Right cardiac atrium (tissue), 5 donors: ENCODE measurements around the gene YPEL5. TPM values are rescaled to one million over a fixed set of nuclear protein-coding genes. Genes with fewer than 3 reads are reported as not detected.
A peak's percentile ranks its signal among the peaks of the same experiment; 100 is the strongest.

Experiments used
- ATAC-seq, 2 donors: fragments of 200-7000 bp; cut with Tn5 transposase; one replicate each; pipeline versions ENCODE4 v1.8.0 to v1.9.1; 2020; ENCODE audit warnings: moderate library complexity in 2 of 2, mild to moderate bottlenecking in 1 of 2
- DNase-seq, 3 donors: peaks; one replicate each; pipeline ENCODE4 v3.0.0-alpha.2; 2020
- H3K27ac ChIP-seq: one replicate; pipeline ENCODE4 v1.5.1; 2013; ENCODE audit warnings: mild to moderate bottlenecking, low read length, control low read depth, moderate library complexity
- H3K27me3 ChIP-seq: one replicate; pipeline ENCODE4 v1.6.1; 2013; ENCODE audit not compliant: control insufficient read depth, insufficient read depth
- H3K4me1 ChIP-seq: one replicate; pipeline ENCODE4 v1.6.1; 2013; ENCODE audit warnings: low read length; ENCODE audit not compliant: control insufficient read depth, insufficient read depth
- H3K4me3 ChIP-seq: one replicate; pipeline ENCODE4 v1.5.1; 2013; ENCODE audit warnings: low read length, control low read depth
- H3K9me3 ChIP-seq: one replicate; pipeline ENCODE4 v1.6.1; 2013; ENCODE audit warnings: low read length; ENCODE audit not compliant: control insufficient read depth
- WGBS: extraction: QIAGEN DNeasy Blood & Tissue Kit; methylation state at CpG from one replicate; pipeline ENCODE4 v1.1.7; 2013; 5-methylcytosine and 5-hydroxymethylcytosine counted together
- intact Hi-C, 4 donors: fragments of 100-400 bp; cut with DNase I; formaldehyde crosslinking; loops; one replicate each; pipeline versions ENCODE4 v1.11.0 to v1.14.0; 2022 to 2023
- polyA plus RNA-seq: library from polyadenylated mRNA; stranded (reverse); fragments of 200-250 nt; gene quantifications from one replicate; pipeline ENCODE4 v1.2.3, GENCODE V29; 2013
- total RNA-seq, 4 donors: library from RNA; stranded (reverse); fragmentation: NEBNext Ultra II Directional; extraction: Animal tissue kit (Norgen Biotek cat#: 25700); gene quantifications; one replicate each; pipeline ENCODE4 v1.2.1, GENCODE V29; 2021
- donor health status: healthy with polysubstance abuse.
- donor health status: DM: no; HTN: yes; CAD: no.
- donor health status: DM: no; HTN: no; CAD: no.
- donor health status: DM: no; HTN: yes; CAD: no; lungs with severe emphysema.
- donor health status: DM: yes; HTN: yes; CAD: no.

Gene YPEL5
- total and polyA plus RNA-seq, 5 donors = 49.5 to 71.7 (median 59.5) TPM

DNA sequence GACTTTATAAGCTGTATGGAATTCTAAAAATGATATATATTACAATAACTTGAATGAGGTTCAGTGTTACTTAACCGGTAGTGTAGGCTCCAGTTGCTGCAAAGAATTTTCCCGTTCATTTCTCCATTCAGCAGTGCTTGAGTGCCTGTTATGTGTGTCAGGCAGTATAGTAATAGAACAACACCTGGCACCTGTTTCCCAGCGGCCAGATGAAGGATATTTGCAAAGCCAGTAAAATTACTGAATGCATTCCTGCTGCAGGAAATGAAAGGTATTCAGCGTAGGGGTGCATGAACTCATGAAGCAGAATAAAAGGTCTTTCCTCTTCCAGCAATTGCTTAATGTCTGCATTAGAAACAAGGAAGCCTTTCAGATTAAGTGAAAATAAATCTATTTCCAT lies 18.8 kb downstream of the YPEL5 start:
- intact Hi-C loops = loop anchor here in 3 of 4 donors (2.0 to 5.0 kb wide), 3 partner anchors 42 to 542 kb away; no protein-coding TSS in a partner anchor

DNA sequence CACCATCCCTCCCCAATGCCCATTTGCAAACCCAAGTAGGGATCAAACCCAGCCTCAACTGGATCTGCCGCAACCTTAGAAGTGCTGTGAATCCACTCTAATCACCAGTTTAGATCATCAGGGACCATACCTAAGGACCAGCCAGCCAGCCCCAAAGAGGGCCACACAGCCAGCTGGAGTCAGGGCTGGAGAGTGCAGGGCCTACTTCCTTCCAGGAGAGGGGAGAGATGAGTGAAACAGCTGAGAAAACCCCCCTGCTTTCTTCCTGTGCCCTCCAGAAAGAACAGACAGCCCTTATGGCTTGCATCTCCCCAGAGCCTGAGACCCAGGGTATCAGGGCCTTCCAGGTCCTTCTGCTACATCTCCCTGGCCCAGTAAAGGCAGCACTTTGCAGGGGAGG lies 25.8 kb downstream of the YPEL5 start:
- H3K4me3 ChIP-seq = no peak overlapping the region
- WGBS = 98% methylated on average over 1 of the region's 1 CpG
- intact Hi-C loops = loop anchor here in 1 of 4 donors (10.0 kb wide), 1 partner anchor 532 kb away; no protein-coding TSS in a partner anchor
- ATAC-seq = no peak
- H3K9me3 ChIP-seq = no peaks in the 10 kb centered on the region
- H3K27me3 ChIP-seq = no peaks in the 10 kb centered on the region
- DNase-seq = no peak
- H3K27ac ChIP-seq = no peak overlapping the region
- no peaks in the 10 kb centered on the region for H3K4me1 ChIP-seq

More for the DNA sequence above, 18.8 kb downstream of the YPEL5 start:
- Histone ChIP-seq H3K4me3 (no peak overlapping the region), H3K9me3 (no peaks in the 10 kb centered on the region), H3K27ac (no peak overlapping the region), H3K4me1 (no peaks in the 10 kb centered on the region), H3K27me3 (no peaks in the 10 kb centered on the region)
- DNase-seq (no peak), ATAC-seq (no peak)
- 88% methylated on average over 4 of the region's 4 CpGs for WGBS

DNA sequence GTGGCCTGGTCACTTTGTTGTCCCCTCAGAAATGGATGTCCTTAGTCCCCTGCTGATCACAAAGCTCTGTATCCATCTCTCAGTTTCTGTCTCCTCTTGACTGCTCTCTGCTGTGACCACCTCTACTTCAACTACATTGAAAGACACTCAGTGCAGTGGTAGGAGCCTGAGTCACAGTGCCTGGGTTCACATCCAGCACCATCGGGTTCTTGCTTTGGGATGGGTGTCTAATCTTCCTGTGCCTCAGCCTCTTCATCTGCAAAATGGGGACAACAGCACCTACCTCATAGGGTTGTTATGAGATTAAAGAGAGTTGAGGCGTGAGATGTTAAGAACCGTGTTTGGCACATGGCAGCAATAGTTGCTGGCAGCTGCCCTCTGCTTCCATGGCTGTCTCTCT lies 30.6 kb downstream of the YPEL5 start:
- H3K4me3 ChIP-seq = no peak overlapping the region
- no peak for ATAC-seq
- no peaks in the 10 kb centered on the region for H3K27me3 ChIP-seq
- H3K9me3 ChIP-seq = no peaks in the 10 kb centered on the region
- peaks cover 10% of the 10 kb centered on the region for H3K4me1 ChIP-seq
- no peak overlapping the region for H3K27ac ChIP-seq
- 96% methylated on average over 3 of the region's 3 CpGs for WGBS
- intact Hi-C loops = loop anchor here in 1 of 4 donors (10.0 kb wide), 1 partner anchor 527 kb away; no protein-coding TSS in a partner anchor
- no peak for DNase-seq

DNA sequence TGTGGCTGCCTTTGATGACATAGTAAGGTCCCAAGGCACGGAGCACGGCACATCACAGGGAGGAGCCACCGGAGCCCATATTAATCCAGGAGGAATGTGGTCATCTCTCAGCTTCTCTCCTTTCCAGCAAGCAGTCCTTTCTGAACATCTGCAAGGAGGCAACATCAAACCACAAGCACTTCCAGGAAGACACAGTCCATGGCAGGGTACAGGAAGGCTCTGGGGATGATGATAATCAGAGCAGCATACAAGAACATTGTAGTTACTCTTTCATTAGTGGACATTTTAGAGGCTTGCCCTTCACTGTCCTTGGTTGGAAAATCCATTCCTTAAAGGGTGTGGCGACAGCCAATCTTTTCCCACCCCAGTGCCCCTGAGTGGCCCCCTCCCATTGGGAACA lies 31.1 kb downstream of the YPEL5 start:
- intact Hi-C loops = loop anchor here in 1 of 4 donors (10.0 kb wide), 1 partner anchor 527 kb away; no protein-coding TSS in a partner anchor
- Histone ChIP-seq H3K4me3 (no peak overlapping the region), H3K27me3 (no peaks in the 10 kb centered on the region), H3K9me3 (no peaks in the 10 kb centered on the region), H3K4me1 (peaks cover 10% of the 10 kb centered on the region), H3K27ac (no peak overlapping the region)
- ATAC-seq = no peak
- 87% methylated on average over 4 of the region's 4 CpGs for WGBS
- no peak for DNase-seq

DNA sequence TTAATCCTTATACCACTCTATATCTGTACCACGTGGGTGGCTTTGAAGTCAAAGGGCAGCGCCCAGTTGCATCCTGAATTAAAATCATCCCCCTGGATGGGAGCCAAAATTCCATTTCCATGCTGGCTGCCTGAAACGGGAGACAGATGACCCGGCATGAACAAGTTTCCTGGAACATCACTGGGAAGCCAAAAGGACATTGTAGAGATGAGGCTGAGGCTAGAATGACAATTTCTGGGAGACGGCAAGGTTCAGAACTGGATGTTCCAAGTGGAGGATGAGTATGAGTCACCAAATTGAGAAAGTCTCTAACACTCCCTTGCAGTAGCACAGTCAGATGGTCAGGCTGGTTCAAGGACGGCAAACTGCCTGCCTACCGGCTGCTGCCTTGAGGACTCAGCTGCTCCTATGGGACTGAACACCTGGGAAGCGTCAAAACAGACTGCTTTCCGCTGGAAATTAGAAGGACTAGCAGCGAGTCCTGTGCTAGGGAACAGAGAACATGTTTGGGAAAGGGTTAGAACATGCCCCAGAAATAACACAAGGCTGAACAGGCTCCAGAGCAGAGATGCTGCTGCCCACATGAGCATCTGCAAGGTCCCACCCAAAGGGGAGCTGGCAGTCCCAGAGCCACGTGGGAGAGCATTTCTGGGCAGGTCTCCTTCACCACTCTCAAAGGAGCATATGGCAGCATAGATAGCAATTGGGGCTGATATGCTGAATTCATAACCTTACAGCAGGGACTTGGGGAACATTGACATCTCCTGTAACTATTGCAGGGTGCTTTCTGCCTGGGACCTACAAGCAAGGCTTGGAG lies 32.0 kb downstream of the YPEL5 start:
- no peaks in the 10 kb centered on the region for H3K27me3 ChIP-seq
- H3K4me3 ChIP-seq = no peak overlapping the region
- peaks cover 10% of the 10 kb centered on the region for H3K4me1 ChIP-seq
- no peaks in the 10 kb centered on the region for H3K9me3 ChIP-seq
- WGBS = 34% methylated on average over 11 of the region's 11 CpGs
- peak overlapping the region; percentile 63 for H3K27ac ChIP-seq
- ATAC-seq (peak; percentile 71 to 90), DNase-seq (peak in 2 of 3 donors; percentile 42 to 69)
- intact Hi-C loops = loop anchor here in 1 of 4 donors (10.0 kb wide), 1 partner anchor 526 kb away; no protein-coding TSS in a partner anchor

DNA sequence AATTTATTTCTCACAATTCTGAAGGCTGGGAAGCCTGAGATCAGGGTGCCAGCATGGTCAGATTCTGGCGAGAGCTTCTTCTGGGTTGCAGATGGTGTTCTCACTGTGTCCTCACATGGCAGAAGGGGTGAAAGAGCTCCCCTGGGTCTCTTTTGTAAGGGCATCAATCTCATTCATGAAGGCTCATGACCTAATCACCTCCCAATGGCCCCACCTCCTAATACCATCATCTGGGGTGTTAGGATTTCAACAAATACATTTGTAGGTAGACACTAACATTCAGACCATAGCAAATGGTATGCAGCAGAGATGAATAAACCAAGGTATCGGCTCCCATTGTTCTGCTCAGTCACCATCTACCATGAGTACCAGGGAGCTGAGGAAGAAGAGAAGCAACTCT lies 32.7 kb downstream of the YPEL5 start:
- Histone ChIP-seq H3K27me3 (no peaks in the 10 kb centered on the region), H3K27ac (no peak overlapping the region), H3K4me1 (peaks cover 10% of the 10 kb centered on the region), H3K9me3 (no peaks in the 10 kb centered on the region), H3K4me3 (no peak overlapping the region)
- WGBS = 95% methylated on average over 2 of the region's 2 CpGs
- intact Hi-C loops = loop anchor here in 1 of 4 donors (10.0 kb wide), 1 partner anchor 525 kb away; no protein-coding TSS in a partner anchor
- no peak for ATAC-seq
- DNase-seq = no peak

DNA sequence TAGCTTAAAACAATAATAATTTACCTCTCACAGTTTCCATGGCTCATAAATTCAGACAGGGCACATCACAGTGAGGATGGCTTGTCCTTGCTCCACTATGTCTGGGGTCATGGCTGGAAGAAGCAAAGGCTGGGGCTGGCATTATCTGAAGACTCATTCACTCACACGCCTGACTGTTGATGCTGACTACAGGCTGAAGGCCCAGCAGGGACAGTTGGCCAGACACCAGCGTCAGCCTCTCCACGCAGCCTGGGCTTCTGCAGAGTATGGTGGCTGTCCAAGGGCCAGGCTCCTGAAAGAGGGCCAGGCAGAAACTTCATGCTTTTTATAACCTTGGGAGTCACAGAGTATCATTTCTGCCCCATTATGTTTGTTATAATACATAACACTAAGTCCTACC lies 33.4 kb downstream of the YPEL5 start:
- intact Hi-C loops = no loop called here
- no peak overlapping the region for H3K4me3 ChIP-seq
- peak; percentile 78 to 91 (median 90) for DNase-seq
- no peaks in the 10 kb centered on the region for H3K27me3 ChIP-seq
- H3K27ac ChIP-seq = no peak overlapping the region
- peaks cover 10% of the 10 kb centered on the region for H3K4me1 ChIP-seq
- no peaks in the 10 kb centered on the region for H3K9me3 ChIP-seq
- ATAC-seq = peak; percentile 90 to 94
- WGBS = 40% methylated on average over 3 of the region's 3 CpGs

DNA sequence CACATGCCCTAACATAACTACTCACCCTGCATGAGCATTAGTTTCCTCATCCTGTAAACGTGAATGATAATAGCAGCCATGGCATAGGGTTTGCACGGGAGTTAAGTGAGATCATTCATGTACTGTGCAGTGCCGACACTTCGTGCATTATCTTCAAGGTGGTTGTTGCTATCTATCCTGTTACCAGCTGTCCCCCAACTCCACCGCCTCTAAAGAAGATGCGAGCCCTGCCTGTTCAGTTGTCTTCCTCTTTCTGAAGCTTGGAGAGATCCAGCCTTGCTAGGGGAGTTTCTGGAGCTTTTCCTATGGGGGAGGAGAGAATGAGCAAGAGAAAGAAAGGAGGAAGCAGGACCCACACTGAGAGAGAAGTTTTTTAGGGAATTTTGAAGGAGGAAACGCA lies 34.4 kb downstream of the YPEL5 start:
- peaks cover 10% of the 10 kb centered on the region for H3K4me1 ChIP-seq
- DNase-seq (no peak), ATAC-seq (no peak)
- intact Hi-C loops = no loop called here
- H3K9me3 ChIP-seq = no peaks in the 10 kb centered on the region
- no peak overlapping the region for H3K27ac ChIP-seq
- no peaks in the 10 kb centered on the region for H3K27me3 ChIP-seq
- H3K4me3 ChIP-seq = no peak overlapping the region
- 67% methylated on average over 7 of the region's 7 CpGs for WGBS

DNA sequence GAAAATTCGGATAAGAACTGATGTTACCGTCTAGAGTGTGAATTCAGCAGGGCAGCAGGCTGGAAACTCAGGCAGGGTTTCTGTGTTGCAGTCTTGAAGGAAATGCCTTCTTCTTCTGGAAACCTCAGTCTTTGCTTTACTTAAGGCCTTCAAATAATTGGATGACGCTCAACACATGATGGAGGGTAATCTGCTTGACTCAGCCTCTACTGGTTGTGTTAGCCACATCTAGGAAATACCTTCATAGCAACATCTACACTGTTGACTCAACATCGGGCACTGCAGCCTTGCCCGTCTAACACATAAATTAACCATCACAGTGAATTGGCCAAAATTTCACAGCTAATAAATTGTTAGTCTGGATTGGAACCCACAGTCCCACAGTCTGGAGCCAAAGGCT lies 37.2 kb downstream of the YPEL5 start:
- no peak for ATAC-seq
- Histone ChIP-seq H3K27ac (no peak overlapping the region), H3K9me3 (no peaks in the 10 kb centered on the region), H3K4me3 (no peak overlapping the region), H3K27me3 (no peaks in the 10 kb centered on the region), H3K4me1 (peaks cover 4% of the 10 kb centered on the region)
- intact Hi-C loops = no loop called here
- DNase-seq = no peak
- WGBS = 95% methylated on average over 5 of the region's 5 CpGs

DNA sequence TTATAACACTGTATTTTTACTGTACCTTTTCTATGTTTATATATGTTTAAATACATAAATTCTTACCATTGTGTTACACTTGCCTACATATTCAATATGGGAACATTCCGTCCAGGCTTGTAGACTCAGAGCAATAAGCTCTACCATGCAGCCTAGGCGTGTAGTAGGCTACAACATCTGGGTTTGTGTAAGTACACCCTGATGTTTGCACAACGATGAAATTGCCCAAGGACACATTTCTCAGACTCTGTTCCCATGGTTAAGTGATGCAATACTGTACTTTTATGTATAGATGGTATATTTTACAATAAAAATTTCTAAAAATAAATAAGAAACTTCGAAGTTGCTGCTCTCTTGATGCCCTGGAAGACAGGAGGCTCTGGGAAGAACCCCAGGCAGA lies 38.4 kb downstream of the YPEL5 start:
- Histone ChIP-seq H3K27ac (no peak overlapping the region), H3K9me3 (no peaks in the 10 kb centered on the region), H3K4me3 (no peak overlapping the region), H3K4me1 (no peaks in the 10 kb centered on the region), H3K27me3 (no peaks in the 10 kb centered on the region)
- intact Hi-C loops = no loop called here
- WGBS = 83% methylated on average over 4 of the region's 4 CpGs
- ATAC-seq = no peak
- no peak for DNase-seq

DNA sequence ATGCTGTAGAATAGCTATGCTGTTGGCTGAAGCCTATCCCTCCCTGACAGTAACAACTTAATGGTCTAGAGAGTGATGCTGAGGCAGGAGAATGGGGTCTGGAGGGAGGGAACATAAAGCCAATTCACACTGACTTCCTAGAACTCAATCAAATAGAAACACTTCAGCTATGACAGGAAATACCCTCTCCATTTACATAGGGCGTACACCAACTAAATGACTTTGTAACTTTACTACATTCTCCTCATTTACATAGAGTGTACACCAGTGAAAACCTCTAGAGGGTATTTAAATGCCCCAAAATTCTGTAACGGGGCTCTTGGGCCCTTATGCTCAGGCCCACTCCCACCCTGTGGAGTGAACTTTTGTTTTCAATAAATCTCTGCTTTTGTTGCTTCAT lies 41.5 kb downstream of the YPEL5 start:
- no peaks in the 10 kb centered on the region for H3K27me3 ChIP-seq
- H3K27ac ChIP-seq = no peak overlapping the region
- no peak for ATAC-seq
- no peaks in the 10 kb centered on the region for H3K4me1 ChIP-seq
- no peak overlapping the region for H3K4me3 ChIP-seq
- intact Hi-C loops = no loop called here
- DNase-seq = no peak
- WGBS = 91% methylated on average over 2 of the region's 2 CpGs
- H3K9me3 ChIP-seq = no peaks in the 10 kb centered on the region
